Cardiac muscle cell (in vitro differentiated cells and primary cell): ENCODE measurements around the gene PMP22. TPM values are rescaled to one million over a fixed set of nuclear protein-coding genes. Genes with fewer than 3 reads are reported as not detected.
A peak's percentile ranks its signal among the peaks of the same experiment; 100 is the strongest.

Experiments used
- DNase-seq, 2 donors: peaks; one replicate each; pipeline versions ENCODE4 v3.0.0 to v3.0.0-alpha.2; 2010 to 2017; ENCODE audit warnings: low read depth in 1 of 2, low spot score in 1 of 2
- H3K27ac ChIP-seq: fragments of 200-600 bp; sonication (generic); 2 replicates; pipeline ENCODE4 v1.5.1; 2016
- H3K27me3 ChIP-seq: fragments of 200-600 bp; sonication (generic); 2 replicates; pipeline ENCODE4 v1.6.0; 2016; ENCODE audit warnings: control low read depth
- H3K36me3 ChIP-seq: fragments of 200-600 bp; sonication (generic); 2 replicates; pipeline ENCODE4 v1.5.1; 2016; ENCODE audit warnings: control low read depth
- H3K4me1 ChIP-seq: fragments of 200-600 bp; sonication (generic); 2 replicates; pipeline ENCODE4 v1.8.1; 2017; ENCODE audit warnings: low read depth, mild to moderate bottlenecking, mixed run types
- H3K4me3 ChIP-seq: fragments of 200-600 bp; sonication (generic); 2 replicates; pipeline ENCODE4 v1.5.1; 2016; ENCODE audit warnings: mild to moderate bottlenecking
- H3K9me3 ChIP-seq: fragments of 200-600 bp; sonication (generic); 2 replicates; pipeline ENCODE4 v1.5.1; 2017; ENCODE audit warnings: low read depth, mild to moderate bottlenecking, control low read depth
- polyA plus RNA-seq: library from polyadenylated mRNA; unstranded; fragments of >200 nt; fragmentation: Nextera tagmentation; extraction: Ambion mirVana; gene quantifications from 2 replicates; pipeline ENCODE4 v1.2.1, GENCODE V29; 2016
- total RNA-seq: library from RNA; depleted of rRNA; stranded (reverse); fragments of >200 nt; gene quantifications from 2 replicates; pipeline ENCODE4 v1.2.3, GENCODE V29; 2016
- TF ChIP-seq, protein P1 (sequence below): IDR thresholded peaks from 2 replicates; pipeline ENCODE4 v1.5.1; 2012; ENCODE audit warnings: low read depth, mild to moderate bottlenecking, low read length

PMP22 gene
- total and polyA plus RNA-seq, 2 experiments from 2014 or later = 13.9 to 43.0 TPM

DNA sequence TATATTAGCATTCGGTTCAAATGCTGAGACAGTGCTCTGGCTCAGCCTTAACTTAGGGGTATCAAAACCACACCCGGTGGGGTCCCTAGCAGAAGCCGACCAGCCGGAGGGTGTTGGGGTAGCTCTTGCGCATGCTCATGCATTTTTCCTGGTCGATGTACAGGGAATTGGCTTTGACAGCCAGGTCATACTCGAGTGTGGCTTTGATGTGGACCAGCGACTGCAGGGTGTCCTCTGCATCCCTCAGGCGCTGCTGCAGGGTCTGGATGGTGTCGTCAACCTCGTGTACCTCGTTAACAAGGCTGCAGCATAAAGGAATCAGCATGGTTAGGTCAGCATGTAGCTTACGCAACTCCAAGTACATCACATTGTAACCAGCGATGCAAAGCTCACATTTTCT, 38.7 kb upstream of the PMP22 start:
- TF ChIP-seq, protein P1, sequence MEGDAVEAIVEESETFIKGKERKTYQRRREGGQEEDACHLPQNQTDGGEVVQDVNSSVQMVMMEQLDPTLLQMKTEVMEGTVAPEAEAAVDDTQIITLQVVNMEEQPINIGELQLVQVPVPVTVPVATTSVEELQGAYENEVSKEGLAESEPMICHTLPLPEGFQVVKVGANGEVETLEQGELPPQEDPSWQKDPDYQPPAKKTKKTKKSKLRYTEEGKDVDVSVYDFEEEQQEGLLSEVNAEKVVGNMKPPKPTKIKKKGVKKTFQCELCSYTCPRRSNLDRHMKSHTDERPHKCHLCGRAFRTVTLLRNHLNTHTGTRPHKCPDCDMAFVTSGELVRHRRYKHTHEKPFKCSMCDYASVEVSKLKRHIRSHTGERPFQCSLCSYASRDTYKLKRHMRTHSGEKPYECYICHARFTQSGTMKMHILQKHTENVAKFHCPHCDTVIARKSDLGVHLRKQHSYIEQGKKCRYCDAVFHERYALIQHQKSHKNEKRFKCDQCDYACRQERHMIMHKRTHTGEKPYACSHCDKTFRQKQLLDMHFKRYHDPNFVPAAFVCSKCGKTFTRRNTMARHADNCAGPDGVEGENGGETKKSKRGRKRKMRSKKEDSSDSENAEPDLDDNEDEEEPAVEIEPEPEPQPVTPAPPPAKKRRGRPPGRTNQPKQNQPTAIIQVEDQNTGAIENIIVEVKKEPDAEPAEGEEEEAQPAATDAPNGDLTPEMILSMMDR = no peak
- Histone ChIP-seq H3K27ac (no peak overlapping the region), H3K36me3 (no peaks in the 10 kb centered on the region), H3K4me3 (no peak overlapping the region), H3K4me1 (no peaks in the 10 kb centered on the region), H3K9me3 (no peaks in the 10 kb centered on the region), H3K27me3 (peaks cover 7% of the 10 kb centered on the region)
- no peak for DNase-seq

- no peak for DNase-seq
- no peak overlapping the region for H3K4me3 ChIP-seq
- no peak overlapping the region for H3K27ac ChIP-seq
- H3K36me3 ChIP-seq = no peaks in the 10 kb centered on the region
- no peaks in the 10 kb centered on the region for H3K9me3 ChIP-seq
- TF ChIP-seq, protein P1 = no peak
- H3K27me3 ChIP-seq = peaks cover 7% of the 10 kb centered on the region
- no peaks in the 10 kb centered on the region for H3K4me1 ChIP-seq
Measured at GRCh38 chr17:15303268-15303667, 38.1 kb upstream of the PMP22 start.

GRCh38 chr17:15301845-15302244, 36.7 kb upstream of the PMP22 start:
- TF ChIP-seq, protein P1 = no peak
- no peak for DNase-seq
- Histone ChIP-seq H3K4me1 (no peaks in the 10 kb centered on the region), H3K9me3 (no peaks in the 10 kb centered on the region), H3K4me3 (no peak overlapping the region), H3K36me3 (no peaks in the 10 kb centered on the region), H3K27ac (no peak overlapping the region), H3K27me3 (peaks cover 7% of the 10 kb centered on the region)

- peaks cover 7% of the 10 kb centered on the region for H3K27me3 ChIP-seq
- no peak overlapping the region for H3K27ac ChIP-seq
- no peaks in the 10 kb centered on the region for H3K4me1 ChIP-seq
- H3K9me3 ChIP-seq = no peaks in the 10 kb centered on the region
- peak in 1 of 2 donors; percentile 32 for DNase-seq
- TF ChIP-seq, protein P1 = no peak
- H3K36me3 ChIP-seq = no peaks in the 10 kb centered on the region
- H3K4me3 ChIP-seq = no peak overlapping the region
Measured at GRCh38 chr17:15298176-15298575, 33.0 kb upstream of the PMP22 start.

DNA sequence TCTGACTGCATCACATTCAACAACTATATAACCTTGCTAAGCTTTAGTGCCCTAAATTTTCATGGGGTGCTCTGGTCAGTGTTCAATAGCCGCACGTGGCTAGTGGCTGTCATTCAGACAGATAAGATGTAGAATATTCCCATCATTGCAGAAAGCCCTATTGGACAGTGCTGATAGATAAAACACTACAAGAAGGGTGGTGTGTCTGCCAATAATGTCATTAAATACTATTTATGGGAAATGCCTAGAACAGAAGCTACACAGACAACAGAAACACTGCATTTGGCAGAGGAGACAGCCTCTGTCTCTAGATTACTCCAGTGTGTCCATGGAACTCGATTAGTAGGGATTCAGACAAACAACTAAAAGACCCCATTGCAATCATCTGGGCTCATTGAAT, 28.4 kb upstream of the PMP22 start:
- no peaks in the 10 kb centered on the region for H3K27me3 ChIP-seq
- H3K27ac ChIP-seq = no peak overlapping the region
- H3K4me1 ChIP-seq = peaks cover 8% of the 10 kb centered on the region
- H3K36me3 ChIP-seq = no peaks in the 10 kb centered on the region
- H3K9me3 ChIP-seq = no peaks in the 10 kb centered on the region
- DNase-seq = no peak
- H3K4me3 ChIP-seq = no peak overlapping the region
- TF ChIP-seq, protein P1 = no peak
